K562 (cell line): ENCODE data around the gene TBC1D16. TPM values are rescaled to one million over a fixed set of nuclear protein-coding genes. Genes with fewer than 3 reads are reported as not detected.

Experiments used
- CXXC5 ChIP-seq: fragments of 250-450 bp; sonication (Bioruptor Pico); IDR thresholded peaks from 2 replicates; pipeline ENCODE4 v1.8.0; 2022; ENCODE audit warnings: inconsistent platforms, mild to moderate bottlenecking, moderate library complexity
- MLX ChIP-seq, 2 experiments: fragments of 450-650 bp in 1 of 2; sonication (generic) in 1 of 2; formaldehyde crosslinking; conservative IDR thresholded peaks; 2 replicates each; pipeline versions ENCODE4 v1.4.0 to v1.8.1; 2020 to 2022; ENCODE audit warnings: mild to moderate bottlenecking in 1 of 2, missing genetic modification reagents in 1 of 2
- POLR2G ChIP-seq: fragments of 200-400 bp; formaldehyde crosslinking; IDR thresholded peaks from 2 replicates; pipeline ENCODE4 v1.6.1; 2017; ENCODE audit warnings: low read depth, mild to moderate bottlenecking, antibody characterized with exemption, low read length, moderate library complexity
- PTTG1 ChIP-seq: fragments of 450-650 bp; IDR thresholded peaks from 2 replicates; pipeline ENCODE4 v1.6.1; 2016; ENCODE audit warnings: low read depth, mild to moderate bottlenecking, missing genetic modification characterization, missing compliant biosample characterization
- RB1 ChIP-seq: fragments of 450-650 bp; IDR thresholded peaks from 2 replicates; pipeline ENCODE4 v1.6.1; 2017; ENCODE audit warnings: low read depth, mild to moderate bottlenecking
- SMAD2 ChIP-seq: fragments of 150-350 bp; IDR thresholded peaks from 2 replicates; pipeline ENCODE4 v1.6.1; 2014; ENCODE audit warnings: low read depth, mild to moderate bottlenecking, low read length
- SRSF7 ChIP-seq: fragments of 200-400 bp; formaldehyde crosslinking; optimal IDR thresholded peaks from 2 replicates; pipeline ENCODE3; 2017; ENCODE audit warnings: mild to moderate bottlenecking, low read depth, low read length
- ZC3H8 ChIP-seq: fragments of 450-650 bp; IDR thresholded peaks from 2 replicates; pipeline ENCODE4 v1.6.1; 2017
- ZNF766 ChIP-seq: fragments of 200-800 bp; sonication (Bioruptor generic); conservative IDR thresholded peaks from 2 replicates; pipeline ENCODE4 v1.6.1; 2016; ENCODE audit warnings: missing genetic modification characterization, missing compliant biosample characterization
- polyA plus RNA-seq, 8 experiments: library from polyadenylated mRNA; depleted of rRNA in 4 of 8; stranded (reverse) in 5 of 8; unstranded in 3 of 8; fragments of >200 nt; fragmentation: Nextera tagmentation in 2 of 8; fragmentation: Illumina TruSeq in 1 of 8; extraction: Ambion mirVana in 2 of 8; extraction: Trizol in 1 of 8; gene quantifications; 2 replicates each; pipeline versions ENCODE4 v1.2.1 to v1.2.3, GENCODE V29; 2011 to 2014; ENCODE audit warnings: inconsistent platforms in 1 of 8, missing spikeins in 1 of 8
- total RNA-seq, 7 experiments: library from RNA; depleted of rRNA in 6 of 7; stranded (reverse); fragments of >200 nt in 6 of 7; fragmentation: Illumina TruSeq in 2 of 7; extraction: Trizol in 2 of 7; gene quantifications; 2 replicates each; pipeline versions ENCODE4 v1.2.1 to v1.2.3, GENCODE V29; 2011 to 2021; ENCODE audit warnings: low replicate concordance in 1 of 7

TBC1D16 gene
- total and polyA plus RNA-seq, 9 of the 15 experiments (the other 6 are each of a cell fraction or from before 2014, with no cell fraction given) = 0.01 to 0.20 (median 0.03) TPM; not detected in 1

GRCh38 chr17:80010283-80010858 is 25.3 kb downstream of the TBC1D16 start (continued):
- TF ChIP-seq MLX (CRISPR knock-in tag; conservative IDR thresholded peaks at IDR 0.05) (no peak), ZNF766 (CRISPR knock-in tag) (no peak), SMAD2 (no peak), POLR2G (no peak), PTTG1 (tag) (no peak), ZC3H8 (no peak), CXXC5 (CRISPR knock-in tag) (no peak), RB1 (no peak), SRSF7 (no peak)
